ENCODE data around the gene KCNG2.

GRCh38 chr18:79940126-79940813 lies 142.5 kb downstream of the KCNG2 start:
- no peak for TF ChIP-seq CTCF (IDR thresholded peaks at IDR 0.05)
- no peak for TF ChIP-seq POLR2AphosphoS5 (IDR thresholded peaks at IDR 0.05)
- TF ChIP-seq EP300 (IDR thresholded peaks at IDR 0.05; ENCODE audit: low read depth): no peak

Data from transverse colon (tissue), 4 donors.